Raji (cell line): ENCODE data around the gene TF.

Experiments used
- POLR2A ChIP-seq: IDR thresholded peaks from 2 replicates; pipeline ENCODE4 v1.6.1; 2011; ENCODE audit warnings: low read depth, low read length, control low read depth; ENCODE audit not compliant: insufficient read depth

The TF gene

GRCh38 chr3:133734305-133734704 is 11.9 kb upstream of the TF start:
- TF ChIP-seq POLR2A = no peak

- TF ChIP-seq POLR2A = no peak
These were observed 3.7 kb upstream of the TF start for GRCh38 chr3:133742351-133743091.

- no peak for TF ChIP-seq POLR2A
These were observed 2.0 kb upstream of the TF start for GRCh38 chr3:133744241-133744640.

- no peak for TF ChIP-seq POLR2A
These were observed 1.1 kb upstream of the TF start for GRCh38 chr3:133745108-133745507.

GRCh38 chr3:133746712-133747066 is 496 bp downstream of the TF start:
- no peak for TF ChIP-seq POLR2A

GRCh38 chr3:133747373-133747772 is 1.2 kb downstream of the TF start:
- TF ChIP-seq POLR2A = no peak

GRCh38 chr3:133747907-133748639 is 1.9 kb downstream of the TF start:
- no peak for TF ChIP-seq POLR2A

- TF ChIP-seq POLR2A = no peak
These were observed 3.5 kb downstream of the TF start for GRCh38 chr3:133749427-133750258.

GRCh38 chr3:133750259-133750656 is 4.1 kb downstream of the TF start:
- no peak for TF ChIP-seq POLR2A

GRCh38 chr3:133753107-133753778 is 7.0 kb downstream of the TF start:
- no peak for TF ChIP-seq POLR2A

- no peak for TF ChIP-seq POLR2A
These were observed 7.6 kb downstream of the TF start for GRCh38 chr3:133753779-133754164.

GRCh38 chr3:133754455-133754854 is 8.3 kb downstream of the TF start:
- no peak for TF ChIP-seq POLR2A

- no peak for TF ChIP-seq POLR2A
These were observed 9.0 kb downstream of the TF start for GRCh38 chr3:133754973-133755828.
